PC-3 (cell line): Measurements from ENCODE around the gene ALG1.

Source experiments
- EZH2phosphoT487 ChIP-seq: fragments of 300-600 bp; sonication (generic); IDR thresholded peaks from 2 replicates; pipeline ENCODE4 v1.6.1; 2018; ENCODE audit warnings: mild to moderate bottlenecking, antibody characterized with exemption, low read length, borderline replicate concordance
- TF ChIP-seq, protein P1 (sequence below): fragments of 300-600 bp; sonication (generic); conservative IDR thresholded peaks from 2 replicates; pipeline ENCODE4 v1.5.1; 2017; ENCODE audit warnings: antibody characterized with exemption, low read depth, mild to moderate bottlenecking, low read length

DNA sequence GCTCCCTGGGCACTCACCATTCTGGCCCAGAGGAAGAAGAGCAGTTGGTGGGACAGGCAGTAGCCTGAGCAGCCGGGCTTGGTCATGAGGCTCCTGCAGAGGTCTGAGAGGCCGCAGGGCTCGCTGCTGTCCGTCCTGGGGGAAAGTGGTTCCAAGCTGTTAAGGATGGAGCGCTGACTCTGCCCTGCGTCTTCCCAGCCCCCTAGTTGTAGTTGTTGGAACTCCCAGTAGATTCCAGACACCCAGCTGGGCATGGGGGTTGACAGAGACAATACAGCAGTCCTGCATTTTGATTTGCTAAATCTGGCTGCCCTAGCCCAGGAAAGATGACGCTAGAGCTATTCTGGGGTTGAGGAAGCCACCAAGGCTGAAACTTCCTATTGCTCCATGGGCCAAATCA lies 13.2 kb upstream of the ALG1 start:
- TF ChIP-seq, protein P1, sequence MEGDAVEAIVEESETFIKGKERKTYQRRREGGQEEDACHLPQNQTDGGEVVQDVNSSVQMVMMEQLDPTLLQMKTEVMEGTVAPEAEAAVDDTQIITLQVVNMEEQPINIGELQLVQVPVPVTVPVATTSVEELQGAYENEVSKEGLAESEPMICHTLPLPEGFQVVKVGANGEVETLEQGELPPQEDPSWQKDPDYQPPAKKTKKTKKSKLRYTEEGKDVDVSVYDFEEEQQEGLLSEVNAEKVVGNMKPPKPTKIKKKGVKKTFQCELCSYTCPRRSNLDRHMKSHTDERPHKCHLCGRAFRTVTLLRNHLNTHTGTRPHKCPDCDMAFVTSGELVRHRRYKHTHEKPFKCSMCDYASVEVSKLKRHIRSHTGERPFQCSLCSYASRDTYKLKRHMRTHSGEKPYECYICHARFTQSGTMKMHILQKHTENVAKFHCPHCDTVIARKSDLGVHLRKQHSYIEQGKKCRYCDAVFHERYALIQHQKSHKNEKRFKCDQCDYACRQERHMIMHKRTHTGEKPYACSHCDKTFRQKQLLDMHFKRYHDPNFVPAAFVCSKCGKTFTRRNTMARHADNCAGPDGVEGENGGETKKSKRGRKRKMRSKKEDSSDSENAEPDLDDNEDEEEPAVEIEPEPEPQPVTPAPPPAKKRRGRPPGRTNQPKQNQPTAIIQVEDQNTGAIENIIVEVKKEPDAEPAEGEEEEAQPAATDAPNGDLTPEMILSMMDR: peak; percentile 15; the same call in 1 of the 2 replicates
- TF ChIP-seq EZH2phosphoT487: no peak
